CD4-positive, alpha-beta T cell treated with Interleukin-6 for 4 hours (primary cell): ENCODE results near the gene GCK.
"Not testable (repeated sequence)": the region's sequence is repeated elsewhere in the genome, so short reads cannot be mapped to it uniquely, and the experiment has no call there.

Source experiments
- DNase-seq: peaks from one replicate; pipeline ENCODE4 v3.0.0-alpha.2; 2020; ENCODE audit warnings: mixed read lengths

Gene GCK

GRCh38 chr7:44139311-44140010, 49.8 kb downstream of the GCK start:
- no peak for DNase-seq

GRCh38 chr7:44138698-44139097, 50.5 kb downstream of the GCK start:
- no peak for DNase-seq

- no peak for DNase-seq
Observed at GRCh38 chr7:44136731-44137130, 52.5 kb downstream of the GCK start.

GRCh38 chr7:44134943-44135628, 54.2 kb downstream of the GCK start:
- DNase-seq = no peak

- no peak for DNase-seq
Observed at GRCh38 chr7:44133295-44133694, 55.9 kb downstream of the GCK start.

- no peak for DNase-seq
Observed at GRCh38 chr7:44132039-44132438, 57.2 kb downstream of the GCK start.

- DNase-seq = no peak
Observed at GRCh38 chr7:44131173-44132029, 57.8 kb downstream of the GCK start.

GRCh38 chr7:44128721-44129582, 60.3 kb downstream of the GCK start:
- DNase-seq = no peak

- no peak for DNase-seq
Observed at GRCh38 chr7:44127161-44127560, 62.1 kb downstream of the GCK start.

- not testable (repeated sequence) for DNase-seq
Observed at GRCh38 chr7:44126574-44126973, 62.7 kb downstream of the GCK start.

GRCh38 chr7:44124822-44125202, 64.4 kb downstream of the GCK start:
- DNase-seq = no peak

GRCh38 chr7:44123190-44124003, 65.8 kb downstream of the GCK start, which contains the start of gene POLD2:
Gene POLD2, minus strand, starts transcription at chr7:44123548. Its CDS starts 1,495 bp downstream, at chr7:44122053.
- peak; percentile 98 for DNase-seq

- DNase-seq = no peak
Observed at GRCh38 chr7:44122529-44122928, 66.7 kb downstream of the GCK start.

GRCh38 chr7:44121761-44122420, 67.3 kb downstream of the GCK start:
- no peak for DNase-seq

GRCh38 chr7:44120395-44120794, 68.8 kb downstream of the GCK start:
- no peak for DNase-seq

GRCh38 chr7:44119829-44120380, 69.3 kb downstream of the GCK start:
- no peak for DNase-seq

- no peak for DNase-seq
Observed at GRCh38 chr7:44117801-44118429, 71.3 kb downstream of the GCK start.

GRCh38 chr7:44116789-44117666, 72.2 kb downstream of the GCK start:
- DNase-seq = no peak
